ENCODE data around the gene NME7. TPM values are rescaled to one million over a fixed set of nuclear protein-coding genes. Genes with fewer than 3 reads are reported as not detected.

NME7 gene
- polyA plus RNA-seq, 1 experiment, result 7.5 TPM

GRCh38 chr1:169137357-169137756 lies 230.2 kb downstream of the NME7 start:
- Histone ChIP-seq H3K4me3 (ENCODE audit: low read depth, low read length) (no peak overlapping the region), H3K27me3 (ENCODE audit: control insufficient read depth, insufficient read depth, low read length) (no peaks in the 10 kb centered on the region), H3K36me3 (ENCODE audit: control insufficient read depth, insufficient read depth, low read length) (no peaks in the 10 kb centered on the region)
- no peak for DNase-seq (ENCODE audit: low read depth)
- ChIA-PET CTCF (interaction anchor here (1.1 kb wide), 1 partner anchor 11 kb away, joined by 4 read pairs; no protein-coding TSS in a partner anchor), POLR2A (no interaction called here)
- TF ChIP-seq, protein P1, sequence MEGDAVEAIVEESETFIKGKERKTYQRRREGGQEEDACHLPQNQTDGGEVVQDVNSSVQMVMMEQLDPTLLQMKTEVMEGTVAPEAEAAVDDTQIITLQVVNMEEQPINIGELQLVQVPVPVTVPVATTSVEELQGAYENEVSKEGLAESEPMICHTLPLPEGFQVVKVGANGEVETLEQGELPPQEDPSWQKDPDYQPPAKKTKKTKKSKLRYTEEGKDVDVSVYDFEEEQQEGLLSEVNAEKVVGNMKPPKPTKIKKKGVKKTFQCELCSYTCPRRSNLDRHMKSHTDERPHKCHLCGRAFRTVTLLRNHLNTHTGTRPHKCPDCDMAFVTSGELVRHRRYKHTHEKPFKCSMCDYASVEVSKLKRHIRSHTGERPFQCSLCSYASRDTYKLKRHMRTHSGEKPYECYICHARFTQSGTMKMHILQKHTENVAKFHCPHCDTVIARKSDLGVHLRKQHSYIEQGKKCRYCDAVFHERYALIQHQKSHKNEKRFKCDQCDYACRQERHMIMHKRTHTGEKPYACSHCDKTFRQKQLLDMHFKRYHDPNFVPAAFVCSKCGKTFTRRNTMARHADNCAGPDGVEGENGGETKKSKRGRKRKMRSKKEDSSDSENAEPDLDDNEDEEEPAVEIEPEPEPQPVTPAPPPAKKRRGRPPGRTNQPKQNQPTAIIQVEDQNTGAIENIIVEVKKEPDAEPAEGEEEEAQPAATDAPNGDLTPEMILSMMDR (IDR thresholded peaks at IDR 0.05; ENCODE audit: insufficient read depth, low read depth, low read length), result no peak

DNA sequence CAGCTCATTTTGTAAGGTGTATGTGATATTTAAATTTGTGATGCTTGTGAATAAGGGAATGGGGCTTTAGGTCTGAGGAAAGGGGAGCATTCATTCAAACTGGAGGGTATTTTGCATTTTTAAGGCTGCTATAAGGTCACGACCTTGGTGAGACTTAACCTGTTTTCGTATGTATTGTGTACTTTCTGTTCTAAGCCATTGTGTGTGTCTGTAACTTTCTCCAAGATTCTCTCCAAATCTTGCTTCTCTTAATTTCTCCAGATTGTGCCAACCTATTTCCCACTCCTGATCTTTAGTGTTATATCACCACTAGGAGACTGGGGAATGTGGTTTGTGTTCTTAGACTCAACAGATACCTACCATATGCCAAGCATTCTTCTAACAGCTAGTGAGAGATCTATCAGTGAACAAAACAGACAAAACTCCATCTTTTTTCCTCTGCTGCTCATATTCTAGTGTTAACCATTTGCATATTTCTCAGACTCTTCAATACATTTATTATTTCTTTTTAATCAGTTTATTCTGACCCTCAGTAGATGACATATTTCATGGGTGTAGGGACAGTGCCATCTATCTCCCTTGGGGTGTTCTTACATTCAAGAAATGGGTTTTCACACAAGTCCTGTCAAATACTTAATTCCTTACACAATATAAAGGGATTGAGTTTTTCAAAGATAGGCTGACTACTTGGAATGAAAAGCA lies 233.6 kb downstream of the NME7 start:
- DNase-seq (ENCODE audit: low read depth), result no peak
- POLR2A ChIA-PET, result no interaction called here
- TF ChIP-seq, protein P1 (IDR thresholded peaks at IDR 0.05; ENCODE audit: insufficient read depth, low read depth, low read length), result peak; percentile 36

DNA sequence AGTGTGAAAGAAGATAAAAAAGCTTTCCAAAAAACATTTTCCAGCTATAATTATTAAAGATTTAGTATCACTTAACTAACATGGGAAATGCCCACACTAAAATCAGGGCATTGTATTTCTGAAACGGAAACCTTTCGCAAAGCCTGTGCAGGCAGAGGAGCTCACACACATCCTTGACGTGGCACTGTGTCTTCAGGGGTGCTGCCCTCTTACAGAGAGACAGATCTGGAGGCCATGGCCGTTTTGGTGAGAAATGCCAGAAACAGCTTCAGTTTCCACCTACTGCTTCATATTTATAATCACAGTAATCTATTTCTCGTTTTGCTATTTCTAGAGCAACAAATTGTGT lies 234.4 kb downstream of the NME7 start:
- no peaks in the 10 kb centered on the region for H3K36me3 ChIP-seq (ENCODE audit: control insufficient read depth, insufficient read depth, low read length)

More for the DNA sequence above, 233.6 kb downstream of the NME7 start:
- no peaks in the 10 kb centered on the region for H3K27me3 ChIP-seq (ENCODE audit: control insufficient read depth, insufficient read depth, low read length)
- no peaks in the 10 kb centered on the region for H3K36me3 ChIP-seq (ENCODE audit: control insufficient read depth, insufficient read depth, low read length)
- H3K4me3 ChIP-seq (ENCODE audit: low read depth, low read length), result no peak overlapping the region
- CTCF ChIA-PET, result interaction anchor here (0.8 to 2.1 kb wide), 6 partner anchors 10 to 214 kb away, joined by 3 to 5 read pairs (median 3); no protein-coding TSS in a partner anchor

GRCh38 chr1:169132512-169133227 lies 234.9 kb downstream of the NME7 start:
- DNase-seq (ENCODE audit: low read depth), result no peak
- H3K4me3 ChIP-seq (ENCODE audit: low read depth, low read length), result no peak overlapping the region
- no peaks in the 10 kb centered on the region for H3K27me3 ChIP-seq (ENCODE audit: control insufficient read depth, insufficient read depth, low read length)
- TF ChIP-seq, protein P1 (IDR thresholded peaks at IDR 0.05; ENCODE audit: insufficient read depth, low read depth, low read length), result no peak
- H3K36me3 ChIP-seq (ENCODE audit: control insufficient read depth, insufficient read depth, low read length), result no peaks in the 10 kb centered on the region
- ChIA-PET CTCF (interaction anchor here (0.7 to 2.1 kb wide), 5 partner anchors 11 to 693 kb away, joined by 3 to 5 read pairs (median 4); no protein-coding TSS in a partner anchor), POLR2A (no interaction called here)

More for the DNA sequence above, 234.4 kb downstream of the NME7 start:
- H3K27me3 ChIP-seq (ENCODE audit: control insufficient read depth, insufficient read depth, low read length), result no peaks in the 10 kb centered on the region
- ChIA-PET POLR2A (no interaction called here), CTCF (interaction anchor here (0.7 to 2.1 kb wide), 6 partner anchors 11 to 694 kb away, joined by 3 to 5 read pairs (median 4); no protein-coding TSS in a partner anchor)
- DNase-seq (ENCODE audit: low read depth), result no peak
- no peak overlapping the region for H3K4me3 ChIP-seq (ENCODE audit: low read depth, low read length)
- TF ChIP-seq, protein P1 (IDR thresholded peaks at IDR 0.05; ENCODE audit: insufficient read depth, low read depth, low read length), result no peak

GRCh38 chr1:169130683-169131082 lies 236.9 kb downstream of the NME7 start:
- TF ChIP-seq, protein P1 (IDR thresholded peaks at IDR 0.05; ENCODE audit: insufficient read depth, low read depth, low read length), result no peak
- Histone ChIP-seq H3K4me3 (ENCODE audit: low read depth, low read length) (no peak overlapping the region), H3K36me3 (ENCODE audit: control insufficient read depth, insufficient read depth, low read length) (no peaks in the 10 kb centered on the region), H3K27me3 (ENCODE audit: control insufficient read depth, insufficient read depth, low read length) (no peaks in the 10 kb centered on the region)
- POLR2A ChIA-PET, result no interaction called here
- CTCF ChIA-PET, result no interaction called here
- no peak for DNase-seq (ENCODE audit: low read depth)
